Peyer's patch (tissue), 4 donors: ENCODE measurements around the gene SCNN1A. TPM values are rescaled to one million over a fixed set of nuclear protein-coding genes. Genes with fewer than 3 reads are reported as not detected.

Source experiments
- DNase-seq, 3 donors: peaks; one replicate each; pipeline ENCODE4 v3.0.0-alpha.2; 2017 to 2019
- H3K27ac ChIP-seq, 4 donors: fragments of 200-600 bp; sonication (generic); one replicate each; pipeline ENCODE4 v1.5.1; 2016 to 2019
- H3K27me3 ChIP-seq, 2 donors: fragments of 200-600 bp; sonication (generic); one replicate each; pipeline ENCODE4 v1.5.1; 2019
- H3K36me3 ChIP-seq, 3 donors: fragments of 200-600 bp; sonication (generic); one replicate each; pipeline ENCODE4 v1.5.1; 2016 to 2019
- H3K4me1 ChIP-seq, 4 donors: fragments of 200-600 bp; sonication (generic); one replicate each; pipeline ENCODE4 v1.5.1; 2016 to 2019
- H3K4me3 ChIP-seq, 4 donors: fragments of 200-600 bp; sonication (generic); 1 replicate in 3 of 4; 2 replicates in 1 of 4; pipeline ENCODE4 v1.5.1; 2016 to 2019; ENCODE audit warnings: mild to moderate bottlenecking in 1 of 4
- H3K9me3 ChIP-seq, 4 donors: fragments of 200-600 bp; sonication (generic); one replicate each; pipeline ENCODE4 v1.5.1; 2016 to 2019; ENCODE audit warnings: mild to moderate bottlenecking in 1 of 4
- CTCF ChIP-seq, 6 experiments: fragments of 450-650 bp in 4 of 6; fragments of 200-600 bp in 2 of 6; sonication (generic) in 1 of 6; IDR thresholded peaks; one replicate each; pipeline ENCODE4 v1.5.1; 2017 to 2019; ENCODE audit warnings: antibody characterized with exemption in 6 of 6, mild to moderate bottlenecking in 3 of 6, moderate library complexity in 1 of 6
- POLR2A ChIP-seq, 2 donors: fragments of 450-650 bp; IDR thresholded peaks; one replicate each; pipeline ENCODE4 v1.5.1; 2017; ENCODE audit warnings: antibody characterized with exemption in 2 of 2, mild to moderate bottlenecking in 2 of 2, moderate library complexity in 2 of 2
- total RNA-seq, 4 donors: library from RNA; depleted of rRNA; stranded (reverse); fragments of >200 nt; gene quantifications; one replicate each; pipeline ENCODE4 v1.1.0, GENCODE V29; 2016

The SCNN1A gene
- total RNA-seq, 4 donors from 2014 or later: 93.3 to 275 (median 143) TPM

- Histone ChIP-seq H3K27me3 (no peaks in the 10 kb centered on the region), H3K4me1 (peaks cover 0 to 74% (median 32%) of the 10 kb centered on the region in 4 donors), H3K36me3 (peaks cover 0 to 18% (median 0%) of the 10 kb centered on the region in 3 donors), H3K27ac (peak overlapping the region; percentile 84 to 100 (median 97)), H3K4me3 (peak overlapping the region in 3 of 4 donors; percentile 14 to 97 (median 85)), H3K9me3 (no peaks in the 10 kb centered on the region)
- no peak for TF ChIP-seq CTCF (IDR thresholded peaks at IDR 0.05)
- TF ChIP-seq POLR2A (IDR thresholded peaks at IDR 0.05): no peak
- no peak for DNase-seq
Observed at GRCh38 chr12:6337958-6338433, 37.4 kb downstream of the SCNN1A start.

GRCh38 chr12:6336889-6337853 is 38.2 kb downstream of the SCNN1A start:
- H3K4me3 ChIP-seq: peak overlapping the region; percentile 14 to 97 (median 57)
- peak in 2 of 3 donors; percentile 56 to 85 for DNase-seq
- H3K27me3 ChIP-seq: no peaks in the 10 kb centered on the region

GRCh38 chr12:6336079-6336888 is 39.1 kb downstream of the SCNN1A start:
- no peaks in the 10 kb centered on the region for H3K27me3 ChIP-seq
- TF ChIP-seq CTCF (IDR thresholded peaks at IDR 0.05) (no peak), POLR2A (IDR thresholded peaks at IDR 0.05) (peak; percentile 15 to 69)
- peaks cover 0 to 68% (median 30%) of the 10 kb centered on the region in 4 donors for H3K4me1 ChIP-seq
- peak overlapping the region; percentile 84 to 100 (median 97) for H3K27ac ChIP-seq
- DNase-seq: peak; percentile 59 to 93 (median 93)
- peaks cover 0 to 35% (median 0%) of the 10 kb centered on the region in 3 donors for H3K36me3 ChIP-seq
- H3K9me3 ChIP-seq: no peaks in the 10 kb centered on the region
- H3K4me3 ChIP-seq: peak overlapping the region; percentile 14 to 97 (median 57)

More at GRCh38 chr12:6336889-6337853, 38.2 kb downstream of the SCNN1A start:
- peaks cover 0 to 70% (median 30%) of the 10 kb centered on the region in 4 donors for H3K4me1 ChIP-seq
- H3K9me3 ChIP-seq: no peaks in the 10 kb centered on the region
- peaks cover 0 to 27% (median 0%) of the 10 kb centered on the region in 3 donors for H3K36me3 ChIP-seq
- TF ChIP-seq POLR2A (IDR thresholded peaks at IDR 0.05) (no peak), CTCF (IDR thresholded peaks at IDR 0.05) (no peak)
- peak overlapping the region; percentile 84 to 100 (median 97) for H3K27ac ChIP-seq

- Histone ChIP-seq H3K9me3 (no peaks in the 10 kb centered on the region), H3K4me1 (peaks cover 0 to 68% (median 30%) of the 10 kb centered on the region in 4 donors), H3K4me3 (peak overlapping the region; percentile 14 to 97 (median 57)), H3K36me3 (peaks cover 0 to 43% (median 0%) of the 10 kb centered on the region in 3 donors), H3K27ac (peak overlapping the region; percentile 84 to 100 (median 97)), H3K27me3 (no peaks in the 10 kb centered on the region)
- TF ChIP-seq POLR2A (IDR thresholded peaks at IDR 0.05) (peak in 1 of 2 donors; percentile 59), CTCF (IDR thresholded peaks at IDR 0.05) (peak; percentile 34 to 74 (median 53))
- peak; percentile 84 to 93 (median 87) for DNase-seq
Observed at GRCh38 chr12:6335451-6336078, 39.8 kb downstream of the SCNN1A start.
